GM20431 (cell line): Measurements from ENCODE around the gene SH3PXD2A.
"Not testable (repeated sequence)": the region's sequence is repeated elsewhere in the genome, so short reads cannot be mapped to it uniquely, and the experiment has no call there.

Experiments used
- in situ Hi-C: fragments of 300-500 bp; cut with MseI, MboI; formaldehyde crosslinking; loops from one replicate; pipeline ENCODE4 v1.15.0; 2020; ENCODE audit warnings: low sequenced_read_pairs; ENCODE audit not compliant: unreplicated experiment

SH3PXD2A gene

GRCh38 chr10:103780242-103781149, 74.9 kb downstream of the SH3PXD2A start:
- in situ Hi-C loops = no loop called here

- in situ Hi-C loops = no loop called here
These were observed 76.8 kb downstream of the SH3PXD2A start for GRCh38 chr10:103778358-103779139.

- in situ Hi-C loops = no loop called here
These were observed 78.3 kb downstream of the SH3PXD2A start for GRCh38 chr10:103776878-103777591.

GRCh38 chr10:103775776-103776175, 79.6 kb downstream of the SH3PXD2A start:
- in situ Hi-C loops = no loop called here

- in situ Hi-C loops = not testable (repeated sequence)
These were observed 82.5 kb downstream of the SH3PXD2A start for GRCh38 chr10:103772846-103773245.

GRCh38 chr10:103772096-103772845, 83.1 kb downstream of the SH3PXD2A start:
- in situ Hi-C loops = no loop called here

GRCh38 chr10:103770139-103770538, 85.2 kb downstream of the SH3PXD2A start:
- in situ Hi-C loops = no loop called here

GRCh38 chr10:103769176-103769575, 86.2 kb downstream of the SH3PXD2A start:
- in situ Hi-C loops = no loop called here

- in situ Hi-C loops = no loop called here
These were observed 87.0 kb downstream of the SH3PXD2A start for GRCh38 chr10:103768345-103768744.

GRCh38 chr10:103767756-103768155, 87.6 kb downstream of the SH3PXD2A start:
- in situ Hi-C loops = no loop called here

GRCh38 chr10:103766751-103767505, 88.4 kb downstream of the SH3PXD2A start:
- in situ Hi-C loops = no loop called here

- in situ Hi-C loops = no loop called here
These were observed 89.4 kb downstream of the SH3PXD2A start for GRCh38 chr10:103765981-103766380.

GRCh38 chr10:103765168-103765567, 90.2 kb downstream of the SH3PXD2A start:
- in situ Hi-C loops = no loop called here

GRCh38 chr10:103764296-103765088, 90.9 kb downstream of the SH3PXD2A start:
- in situ Hi-C loops = no loop called here

- in situ Hi-C loops = no loop called here
These were observed 91.8 kb downstream of the SH3PXD2A start for GRCh38 chr10:103763374-103764202.

- in situ Hi-C loops = no loop called here
These were observed 92.5 kb downstream of the SH3PXD2A start for GRCh38 chr10:103762916-103763315.

GRCh38 chr10:103762162-103762561, 93.2 kb downstream of the SH3PXD2A start:
- in situ Hi-C loops = no loop called here
